ENCODE measurements around the gene GSS. TPM values are rescaled to one million over a fixed set of nuclear protein-coding genes. Genes with fewer than 3 reads are reported as not detected.

Gene GSS
- total and polyA plus RNA-seq, 2 of the 8 experiments (the other 6 are each of a cell fraction or from before 2014, with no cell fraction given) = 34.6 to 43.2 TPM

DNA sequence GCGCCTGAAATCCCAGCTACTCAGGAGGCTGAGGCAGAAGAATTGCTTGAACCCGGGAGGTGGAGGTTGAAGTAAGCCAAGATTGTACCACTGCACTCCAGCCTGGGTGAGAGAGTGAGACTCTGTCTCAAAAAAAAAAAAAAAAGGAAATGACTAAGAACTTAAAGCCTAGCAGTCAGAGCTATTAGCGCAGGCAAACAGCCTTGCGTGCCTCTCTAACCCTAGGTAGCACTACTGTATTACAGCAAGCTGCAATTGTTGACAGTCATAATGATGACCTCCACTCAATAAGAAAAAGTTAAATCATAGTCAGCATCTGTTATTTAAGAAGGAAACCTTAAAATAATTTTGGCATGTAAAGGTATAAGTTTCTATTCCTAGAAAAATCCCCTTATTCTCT lies 14.4 kb downstream of the GSS start:
- Histone ChIP-seq H2AFZ (ENCODE audit: low read length) (no peak overlapping the region), H3K56ac (replicated peaks; ENCODE audit: insufficient read length, low read depth, low read length) (no peak overlapping the region), H3K14ac (ENCODE audit: insufficient read length) (no peak overlapping the region), H2BK120ac (replicated peaks; ENCODE audit: low read depth, low read length) (no peak overlapping the region), H3K79me1 (ENCODE audit: low read depth, low read length) (no peaks in the 10 kb centered on the region), H3K27me3 (replicated peaks in 1 of 4; ENCODE audit: control insufficient read depth in 3 of 4, extremely low read depth in 1 of 4, insufficient read depth in 3 of 4, low read length in 3 of 4) (no peaks in the 10 kb centered on the region), H4K5ac (ENCODE audit: insufficient read length, low read depth, low read length) (no peak overlapping the region), H2BK20ac (ENCODE audit: low read length) (no peak overlapping the region), H2BK5ac (ENCODE audit: low read depth, low read length) (no peak overlapping the region), H3K4me1 (replicated peaks in 1 of 4; ENCODE audit: control insufficient read depth in 3 of 4, insufficient read depth in 4 of 4, low read length in 3 of 4) (no peaks in the 10 kb centered on the region), H3K27ac (ENCODE audit: low read depth, low read length) (no peak overlapping the region), H3K9me3 (ENCODE audit: insufficient read depth in 2 of 2, low read depth in 1 of 2, low read length in 1 of 2) (no peaks in the 10 kb centered on the region), H3K79me2 (ENCODE audit: control insufficient read depth in 1 of 2, insufficient read depth in 2 of 2, low read length in 2 of 2) (no peaks in the 10 kb centered on the region), H2BK15ac (ENCODE audit: low read length) (no peak overlapping the region), H3K4me3 (ENCODE audit: extremely low read depth in 1 of 4, insufficient read depth in 2 of 4, low read depth in 3 of 4, low read length in 4 of 4) (no peak overlapping the region), H2AK5ac (ENCODE audit: low read depth, low read length) (no peak overlapping the region), H3K4ac (replicated peaks; ENCODE audit: insufficient read length, low read depth, low read length) (no peak overlapping the region), H4K91ac (replicated peaks; ENCODE audit: insufficient read length, low read length) (no peak overlapping the region), H3K36me3 (ENCODE audit: control insufficient read depth in 2 of 4, insufficient read depth in 4 of 4, low read length in 3 of 4) (peaks cover 2 to 15% (median 8%) of the 10 kb centered on the region in 4 experiments; a peak in 5 of 8 replicates), H3K23me2 (ENCODE audit: low read depth, low read length) (no peaks in the 10 kb centered on the region), H4K20me1 (replicated peaks in 1 of 2; ENCODE audit: control insufficient read depth in 1 of 2, insufficient read depth in 2 of 2, low read length in 2 of 2) (no peaks in the 10 kb centered on the region), H3K18ac (ENCODE audit: extremely low read depth, low read length) (no peak overlapping the region), H3K9ac (replicated peaks in 1 of 4; ENCODE audit: extremely low read depth in 1 of 4, low read depth in 3 of 4, low read length in 3 of 4) (no peak overlapping the region), H2BK12ac (ENCODE audit: low read depth, low read length) (no peak overlapping the region), H3K4me2 (ENCODE audit: insufficient read depth in 1 of 2, low read depth in 2 of 2, low read length in 2 of 2) (no peak overlapping the region), H4K8ac (ENCODE audit: extremely low read depth, insufficient read depth, low read length) (no peak overlapping the region), H3K23ac (ENCODE audit: insufficient read length) (no peak overlapping the region)
- CTCF ChIA-PET (ENCODE audit: partially characterized antibody) = interaction anchor here (1.2 to 2.6 kb wide), 4 partner anchors 9 to 66 kb away, joined by 3 to 11 read pairs (median 4); no protein-coding TSS in a partner anchor
- DNase-seq (ENCODE audit: low read depth in 1 of 2, low spot score in 2 of 2) = no peak
- FAIRE-seq = no peak
- POLR2A ChIA-PET (ENCODE audit: partially characterized antibody) = interaction anchor here (4.3 kb wide), 1 partner anchor 11 kb away, joined by 16 read pairs; no protein-coding TSS in a partner anchor
- 95% methylated on average over 4 of the region's 4 CpGs; no CpG with 5 or more reads in 1 of the 2 experiments for WGBS, 2 experiments (ENCODE audit: extremely low coverage in 1 of 2, insufficient coverage in 1 of 2, insufficient read length in 1 of 2, insufficient replicate concordance in 2 of 2, low coverage in 1 of 2, low lambda C conversion rate in 2 of 2, missing lambda C conversion rate in 1 of 2)
- TF ChIP-seq SIN3A (conservative IDR thresholded peaks at IDR 0.05 in 1 of 2, IDR thresholded peaks at IDR 0.05 in 1 of 2; ENCODE audit: low read depth in 1 of 2, low read length in 2 of 2) = no peak
- no peak for TF ChIP-seq SP1 (IDR thresholded peaks at IDR 0.05; ENCODE audit: low read depth, low read length)
- TF ChIP-seq POLR2A (IDR thresholded peaks at IDR 0.05; ENCODE audit: control extremely low read depth in 1 of 2, low read depth in 2 of 2, low read length in 2 of 2) = no peak
- no peak for TF ChIP-seq PHF8 (conservative IDR thresholded peaks at IDR 0.05; ENCODE audit: low read depth, low read length)
- TF ChIP-seq E2F6 (IDR thresholded peaks at IDR 0.05) = no peak
- no peak for TF ChIP-seq ATF3 (IDR thresholded peaks at IDR 0.05; ENCODE audit: insufficient read depth, low read depth, low read length)
- no peak for TF ChIP-seq SIRT6 (IDR thresholded peaks at IDR 0.05; ENCODE audit: low read length)
- TF ChIP-seq MAFK (IDR thresholded peaks at IDR 0.05; ENCODE audit: low read depth, low read length) = no peak
- TF ChIP-seq GABPA (IDR thresholded peaks at IDR 0.05; ENCODE audit: borderline replicate concordance, insufficient read depth, low read length) = no peak
- no peak for TF ChIP-seq SAP30 (IDR thresholded peaks at IDR 0.05; ENCODE audit: insufficient read depth, insufficient replicate concordance, low read length)
- no peak for TF ChIP-seq BACH1 (IDR thresholded peaks at IDR 0.05; ENCODE audit: low read length)
- no peak for TF ChIP-seq ZNF274 (IDR thresholded peaks at IDR 0.05; ENCODE audit: borderline replicate concordance, extremely low read depth, low read length)
- no peak for TF ChIP-seq JUN (IDR thresholded peaks at IDR 0.05; ENCODE audit: low read depth, low read length)
- TF ChIP-seq BRCA1 (IDR thresholded peaks at IDR 0.05; ENCODE audit: low read depth, low read length) = no peak

Data from H1 (cell line).